GM12875 (cell line): ENCODE results near the gene SKP2.

Experiments used
- H3K4me3 ChIP-seq: one replicate; pipeline ENCODE4 v1.5.1; 2011; ENCODE audit warnings: low read depth, low read length, control low read depth
- TF ChIP-seq, protein P1 (sequence below): IDR thresholded peaks from 2 replicates; pipeline ENCODE4 v1.5.1; 2011; ENCODE audit warnings: low read depth, mild to moderate bottlenecking, control low read depth, inconsistent platforms, low read length, moderate library complexity, borderline replicate concordance; ENCODE audit not compliant: insufficient read depth

SKP2 gene

DNA sequence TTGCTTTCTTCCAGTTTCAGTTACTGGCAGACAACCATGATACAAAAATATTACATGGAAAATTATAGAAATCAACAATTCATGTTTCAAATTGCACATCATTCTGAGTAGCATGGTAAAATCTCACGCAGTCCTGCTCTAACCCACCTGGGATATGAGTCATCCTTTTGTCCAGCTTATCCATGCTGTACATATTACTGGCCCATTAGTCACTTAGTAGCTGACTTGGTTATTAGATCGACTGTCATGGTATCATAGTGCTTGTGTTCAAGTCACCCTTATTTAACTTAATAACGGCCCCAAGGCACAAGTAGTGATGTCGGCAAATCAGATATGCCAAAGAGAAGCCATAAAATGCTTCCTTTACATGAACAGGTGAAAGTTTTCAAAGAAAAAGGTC, 48.6 kb downstream of the SKP2 start:
- no peak overlapping the region for H3K4me3 ChIP-seq

DNA sequence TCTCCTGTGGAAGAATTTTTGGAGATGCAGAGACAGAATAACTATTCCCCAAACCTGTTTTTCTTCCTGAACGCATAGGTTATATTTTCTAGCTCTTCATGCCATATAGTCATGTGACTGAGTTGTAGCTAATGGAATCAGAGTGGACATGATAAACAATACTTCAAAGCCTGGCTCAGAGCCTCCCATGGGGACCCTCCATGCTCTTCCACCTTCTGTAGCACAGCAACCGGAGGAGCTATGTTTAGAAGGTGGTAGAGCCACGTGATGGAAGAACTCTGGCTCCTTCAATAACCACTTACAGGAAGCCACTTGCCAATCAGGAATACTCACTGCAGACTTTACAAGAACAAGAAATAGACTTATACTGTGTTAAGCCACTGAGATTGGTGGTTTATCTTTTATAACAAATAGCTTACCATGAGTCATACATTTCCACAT, 50.6 kb downstream of the SKP2 start:
- TF ChIP-seq, protein P1, sequence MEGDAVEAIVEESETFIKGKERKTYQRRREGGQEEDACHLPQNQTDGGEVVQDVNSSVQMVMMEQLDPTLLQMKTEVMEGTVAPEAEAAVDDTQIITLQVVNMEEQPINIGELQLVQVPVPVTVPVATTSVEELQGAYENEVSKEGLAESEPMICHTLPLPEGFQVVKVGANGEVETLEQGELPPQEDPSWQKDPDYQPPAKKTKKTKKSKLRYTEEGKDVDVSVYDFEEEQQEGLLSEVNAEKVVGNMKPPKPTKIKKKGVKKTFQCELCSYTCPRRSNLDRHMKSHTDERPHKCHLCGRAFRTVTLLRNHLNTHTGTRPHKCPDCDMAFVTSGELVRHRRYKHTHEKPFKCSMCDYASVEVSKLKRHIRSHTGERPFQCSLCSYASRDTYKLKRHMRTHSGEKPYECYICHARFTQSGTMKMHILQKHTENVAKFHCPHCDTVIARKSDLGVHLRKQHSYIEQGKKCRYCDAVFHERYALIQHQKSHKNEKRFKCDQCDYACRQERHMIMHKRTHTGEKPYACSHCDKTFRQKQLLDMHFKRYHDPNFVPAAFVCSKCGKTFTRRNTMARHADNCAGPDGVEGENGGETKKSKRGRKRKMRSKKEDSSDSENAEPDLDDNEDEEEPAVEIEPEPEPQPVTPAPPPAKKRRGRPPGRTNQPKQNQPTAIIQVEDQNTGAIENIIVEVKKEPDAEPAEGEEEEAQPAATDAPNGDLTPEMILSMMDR = no peak
- no peak overlapping the region for H3K4me3 ChIP-seq

More for the DNA sequence above, 48.6 kb downstream of the SKP2 start:
- TF ChIP-seq, protein P1 = no peak

DNA sequence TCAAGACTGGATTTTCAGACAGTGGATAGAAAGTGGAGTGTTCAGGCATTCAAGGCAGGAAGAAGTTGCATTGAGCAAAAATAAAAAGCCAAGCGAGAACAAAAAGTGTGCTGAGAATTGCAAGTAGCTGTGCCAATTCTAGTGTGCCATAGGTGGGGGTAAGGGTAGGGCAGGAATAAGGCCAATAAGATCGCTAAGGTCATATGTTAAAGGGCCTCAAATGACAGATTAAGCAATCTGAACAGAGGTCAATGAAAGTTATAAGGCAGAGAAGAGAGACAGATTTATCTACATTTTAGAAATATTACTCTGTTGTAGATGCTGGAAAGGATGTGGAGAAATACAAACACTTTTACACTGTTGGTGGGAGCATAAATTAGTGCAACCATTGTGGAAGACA, 53.4 kb downstream of the SKP2 start:
- TF ChIP-seq, protein P1 = no peak
- no peak overlapping the region for H3K4me3 ChIP-seq

DNA sequence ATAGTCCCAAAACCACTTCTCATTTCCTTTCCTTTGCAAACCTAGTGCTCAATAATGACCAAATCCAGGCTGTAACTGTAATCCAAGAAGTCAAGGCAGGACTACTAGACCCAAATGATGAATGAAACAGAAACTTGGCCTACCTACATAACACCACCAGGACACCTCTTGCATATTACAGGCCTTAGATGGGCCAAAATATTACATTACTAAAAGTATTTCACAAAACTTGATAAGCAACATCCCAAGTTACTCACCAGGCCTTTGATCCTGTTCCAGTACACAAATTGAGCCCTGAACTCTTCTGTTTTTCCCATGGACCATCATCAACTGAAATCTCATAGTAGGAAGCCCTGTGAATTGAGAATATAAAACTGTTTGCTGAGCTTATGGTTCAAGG, 55.0 kb downstream of the SKP2 start:
- TF ChIP-seq, protein P1 = no peak
- H3K4me3 ChIP-seq = no peak overlapping the region

DNA sequence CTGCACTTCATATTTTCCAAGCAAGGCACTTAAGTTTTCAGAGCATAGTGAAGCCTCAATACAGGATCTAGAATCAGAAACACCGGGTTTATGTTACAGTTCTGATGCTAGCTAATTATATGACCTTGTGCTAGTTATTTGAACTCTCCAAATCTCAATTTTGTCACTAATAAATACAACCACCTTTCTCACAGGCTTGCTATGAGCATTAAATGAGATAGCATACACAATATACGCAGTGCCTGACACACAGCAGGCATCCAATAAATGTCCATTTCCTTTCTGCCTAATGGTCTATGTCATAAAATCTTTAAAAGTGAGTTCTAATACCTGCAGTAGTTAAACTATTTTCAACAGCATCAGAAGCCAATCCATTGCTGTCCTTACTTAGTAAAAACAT, 56.9 kb downstream of the SKP2 start:
- H3K4me3 ChIP-seq = no peak overlapping the region
- TF ChIP-seq, protein P1 = no peak

DNA sequence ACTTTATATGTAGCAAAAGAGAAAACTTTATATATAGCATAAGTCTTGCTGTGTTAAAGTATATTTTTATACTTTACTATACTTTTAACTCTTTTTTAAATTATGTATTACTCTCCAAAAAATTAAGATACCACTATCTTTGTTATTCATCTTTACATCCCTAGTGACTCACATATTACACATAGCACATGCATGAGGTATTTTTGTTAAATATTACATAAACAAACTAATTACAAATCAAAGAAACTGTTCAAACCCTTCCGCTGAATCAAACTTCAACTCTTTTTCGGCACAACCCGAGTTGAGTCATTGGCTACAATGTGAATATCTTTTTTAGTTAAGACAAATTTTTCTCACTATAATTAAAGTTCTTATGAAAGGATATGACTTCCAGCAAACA, 57.8 kb downstream of the SKP2 start:
- TF ChIP-seq, protein P1 = no peak
- H3K4me3 ChIP-seq = no peak overlapping the region

DNA sequence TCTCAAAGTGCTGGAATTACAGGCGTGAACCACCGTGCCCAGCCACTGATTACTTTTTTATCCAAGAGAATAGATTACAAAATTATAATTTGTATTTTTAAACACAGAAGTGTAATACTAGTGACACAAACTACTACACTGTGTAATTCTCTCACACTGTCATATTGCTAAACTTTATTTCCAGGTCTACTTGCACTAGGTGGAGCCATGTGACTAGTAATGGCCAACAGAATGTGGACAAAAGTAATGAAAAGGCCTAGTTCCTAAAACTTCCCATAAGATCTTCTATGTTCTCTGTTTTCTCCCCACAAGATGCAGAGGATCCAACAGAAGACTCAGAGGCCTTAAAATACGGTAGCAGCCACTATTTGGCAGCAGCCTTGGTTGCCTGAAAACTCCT, 62.5 kb downstream of the SKP2 start:
- TF ChIP-seq, protein P1 = no peak
- no peak overlapping the region for H3K4me3 ChIP-seq
